ENCODE measurements around the gene MRPL46.
A peak's percentile ranks its signal among the peaks of the same experiment; 100 is the strongest.
"Not testable (repeated sequence)": the region's sequence is repeated elsewhere in the genome, so short reads cannot be mapped to it uniquely, and the experiment has no call there.

Gene MRPL46

GRCh38 chr15:88477904-88478303, 10.7 kb upstream of the MRPL46 start:
- no peak for DNase-seq

GRCh38 chr15:88477126-88477525, 9.9 kb upstream of the MRPL46 start:
- no peak for DNase-seq

- DNase-seq = peak; percentile 39 to 49
These were observed 9.5 kb upstream of the MRPL46 start for GRCh38 chr15:88476635-88477060.

GRCh38 chr15:88473661-88474293, 6.6 kb upstream of the MRPL46 start:
- DNase-seq = not testable (repeated sequence)

- no peak for DNase-seq
These were observed 5.0 kb upstream of the MRPL46 start for GRCh38 chr15:88472225-88472624.

- no peak for DNase-seq
These were observed 3.6 kb upstream of the MRPL46 start for GRCh38 chr15:88470625-88471372.

- no peak for DNase-seq
These were observed 2.1 kb upstream of the MRPL46 start for GRCh38 chr15:88469321-88469720.

GRCh38 chr15:88468721-88469120, 1.5 kb upstream of the MRPL46 start:
- DNase-seq = not testable (repeated sequence)

GRCh38 chr15:88467935-88468528, 844 bp upstream of the MRPL46 start:
- DNase-seq = peak in 1 of 2 experiments; percentile 35

- no peak for DNase-seq
These were observed 1.5 kb downstream of the MRPL46 start for GRCh38 chr15:88465633-88466224.

GRCh38 chr15:88463870-88464532, 3.2 kb downstream of the MRPL46 start:
- DNase-seq = no peak

- DNase-seq = no peak
These were observed 10.5 kb downstream of the MRPL46 start for GRCh38 chr15:88456733-88457132.

GRCh38 chr15:88454867-88455810, 12.0 kb downstream of the MRPL46 start:
- DNase-seq = peak; percentile 70 to 79

- DNase-seq = no peak
These were observed 13.0 kb downstream of the MRPL46 start for GRCh38 chr15:88454236-88454635.

- no peak for DNase-seq
These were observed 13.5 kb downstream of the MRPL46 start for GRCh38 chr15:88453651-88454050.

GRCh38 chr15:88450125-88450798, 16.9 kb downstream of the MRPL46 start:
- peak; percentile 15 to 50 for DNase-seq

GRCh38 chr15:88449581-88449980, 17.6 kb downstream of the MRPL46 start:
- no peak for DNase-seq

- DNase-seq = no peak
These were observed 18.2 kb downstream of the MRPL46 start for GRCh38 chr15:88448991-88449461.

- DNase-seq = no peak
These were observed 19.4 kb downstream of the MRPL46 start for GRCh38 chr15:88447741-88448140.

- no peak for DNase-seq
These were observed 20.0 kb downstream of the MRPL46 start for GRCh38 chr15:88447206-88447605.

GRCh38 chr15:88441076-88441730, 26.0 kb downstream of the MRPL46 start:
- no peak for DNase-seq

Data from NCI-H2081 (cell line).